ENCODE data around the gene MAP4. TPM values are rescaled to one million over a fixed set of nuclear protein-coding genes. Genes with fewer than 3 reads are reported as not detected.
A peak's percentile ranks its signal among the peaks of the same experiment; 100 is the strongest.

Gene MAP4
- polyA plus RNA-seq, 3 donors = 6.2 to 24.1 (median 18.4) TPM

DNA sequence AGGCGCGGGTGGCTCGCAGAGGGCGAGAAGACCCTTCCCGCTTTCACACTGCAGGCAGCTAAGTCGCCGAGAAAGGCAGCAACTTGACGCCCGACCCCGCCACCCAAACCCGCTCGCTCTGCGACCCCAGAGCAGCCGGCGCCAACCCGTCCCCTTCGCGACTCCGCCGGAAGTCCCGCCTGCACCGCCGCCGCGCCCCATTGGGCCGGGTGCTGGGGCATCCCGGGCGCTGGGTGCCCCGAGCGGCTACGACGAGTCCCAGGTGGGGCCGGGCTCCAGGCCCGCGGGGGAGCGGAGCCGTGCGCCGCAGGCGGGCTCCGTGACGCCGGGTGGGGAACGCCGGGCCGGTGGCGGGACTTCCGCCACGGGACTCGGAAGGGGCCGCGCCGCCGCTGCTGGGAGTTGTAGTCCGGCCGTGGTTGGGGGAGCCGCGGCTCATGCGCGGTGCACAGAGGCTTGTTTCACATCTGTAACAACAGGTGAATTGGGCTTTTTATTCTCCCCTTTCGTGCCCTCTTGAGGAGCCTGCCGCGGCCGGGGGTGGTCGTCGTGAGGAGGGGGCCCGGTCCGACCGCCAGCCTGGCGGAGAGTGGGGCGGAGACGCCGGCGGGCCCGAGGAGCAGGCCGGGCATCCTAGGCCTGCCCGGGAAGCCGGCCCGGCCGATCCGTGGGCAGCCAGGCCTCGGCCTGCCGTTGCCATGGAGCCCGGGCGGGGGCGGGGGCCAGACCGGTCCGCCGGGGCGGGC is 213.3 kb downstream of the MAP4 start, which contains the start of gene DHX30:
Gene DHX30, plus strand, starts transcription at position 405 of the 746 bp plus-strand sequence. CDS start 7,546 bp downstream, outside the sequence.
- peak; percentile 60 to 76 (median 69) for DNase-seq
- Histone ChIP-seq H3K4me2 (replicated peaks; ENCODE audit: extremely low read depth, low read length, poor library complexity, severe bottlenecking) (peak within 1 kb of the TSS; percentile 89), H2AFZ (ENCODE audit: insufficient read depth, low read depth, low read length, poor library complexity, severe bottlenecking) (peak within 1 kb of the TSS; percentile 97), H3K27me3 (ENCODE audit: control insufficient read depth in 2 of 2, insufficient read depth in 2 of 2, low read length in 2 of 2) (no peaks in the 10 kb centered on the region), H3K79me2 (ENCODE audit: insufficient read depth, low read length) (peaks cover 10% of the 10 kb centered on the region), H3K9me3 (replicated peaks in 1 of 2; ENCODE audit: control insufficient read depth in 1 of 2, insufficient read depth in 1 of 2, low read length in 2 of 2) (no peaks in the 10 kb centered on the region), H3K9ac (ENCODE audit: insufficient read depth, low read length, poor library complexity, severe bottlenecking) (peak within 1 kb of the TSS; percentile 86), H3K4me1 (ENCODE audit: control insufficient read depth in 1 of 2, insufficient read depth in 2 of 2, low read length in 2 of 2) (peaks cover 13 to 17% of the 10 kb centered on the region in 2 donors), H4K20me1 (ENCODE audit: insufficient read depth, low read length) (no peaks in the 10 kb centered on the region), H3K27ac (ENCODE audit: low read depth in 1 of 2, low read length in 2 of 2) (peak within 1 kb of the TSS; percentile 58 to 83), H3K36me3 (replicated peaks in 1 of 2; ENCODE audit: control insufficient read depth in 1 of 2, insufficient read depth in 2 of 2, low read length in 2 of 2) (peaks cover 10 to 13% of the 10 kb centered on the region in 2 donors), H3K4me3 (replicated peaks in 1 of 3; ENCODE audit: low read depth in 2 of 3, low read length in 3 of 3) (peak within 1 kb of the TSS; percentile 65 to 91 (median 87))
- Mint-ChIP-seq H3K27me3 (ENCODE audit: low read depth in 3 of 3) (peaks cover 0 to 4% (median 1%) of the 10 kb centered on the region in 3 donors), H3K36me3 (peaks cover 9 to 17% of the 10 kb centered on the region in 2 donors), H3K27ac (peak within 1 kb of the TSS; percentile 77 to 93 (median 87)), H3K4me1 (peaks cover 21% of the 10 kb centered on the region), H3K9me3 (no peaks in the 10 kb centered on the region), H3K4me3 (peak within 1 kb of the TSS; percentile 88 to 94)
- intact Hi-C loops (cut with micrococcal nuclease) = loop anchor here (5.0 kb wide), 2 partner anchors 281 to 291 kb away; partner anchors contain the start of gene ELP6 (in 1 of the 2)
- TF ChIP-seq, protein P1, sequence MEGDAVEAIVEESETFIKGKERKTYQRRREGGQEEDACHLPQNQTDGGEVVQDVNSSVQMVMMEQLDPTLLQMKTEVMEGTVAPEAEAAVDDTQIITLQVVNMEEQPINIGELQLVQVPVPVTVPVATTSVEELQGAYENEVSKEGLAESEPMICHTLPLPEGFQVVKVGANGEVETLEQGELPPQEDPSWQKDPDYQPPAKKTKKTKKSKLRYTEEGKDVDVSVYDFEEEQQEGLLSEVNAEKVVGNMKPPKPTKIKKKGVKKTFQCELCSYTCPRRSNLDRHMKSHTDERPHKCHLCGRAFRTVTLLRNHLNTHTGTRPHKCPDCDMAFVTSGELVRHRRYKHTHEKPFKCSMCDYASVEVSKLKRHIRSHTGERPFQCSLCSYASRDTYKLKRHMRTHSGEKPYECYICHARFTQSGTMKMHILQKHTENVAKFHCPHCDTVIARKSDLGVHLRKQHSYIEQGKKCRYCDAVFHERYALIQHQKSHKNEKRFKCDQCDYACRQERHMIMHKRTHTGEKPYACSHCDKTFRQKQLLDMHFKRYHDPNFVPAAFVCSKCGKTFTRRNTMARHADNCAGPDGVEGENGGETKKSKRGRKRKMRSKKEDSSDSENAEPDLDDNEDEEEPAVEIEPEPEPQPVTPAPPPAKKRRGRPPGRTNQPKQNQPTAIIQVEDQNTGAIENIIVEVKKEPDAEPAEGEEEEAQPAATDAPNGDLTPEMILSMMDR (IDR thresholded peaks at IDR 0.05) = no peak
- under 1% methylated on average over 88 of the region's 90 CpGs for WGBS (ENCODE audit: insufficient coverage)

Small RNA genes lying within 50 kb of the gene (small RNA-seq; reads per million reads assigned to genes)
- gene AC124916.2 (ENCODE audit: insufficient read length, low read depth) = not detected
- gene MIR1226 (ENCODE audit: insufficient read length, low read depth) = 42.3 reads per million, percentile 93 among the genes with 10 or more reads in this experiment
- not detected for gene RF00019 (ENCODE audit: insufficient read length, low read depth)
- gene RF02271 (ENCODE audit: insufficient read length, low read depth) = not detected

Other genes starting within 250 kb of the MAP4 start
- 10 to 100 TPM in 2 of 3 donors, 1 to 10 TPM in 1; 8.8 to 33.5 (median 20.5) TPM for gene SMARCC1, start 234.5 kb downstream of the MAP4 start, polyA plus RNA-seq
- gene DHX30, start 213.3 kb downstream of the MAP4 start, polyA plus RNA-seq = 10 to 100 TPM; 19.4 to 43.9 (median 20.1) TPM
- gene CDC25A, start 172.0 kb upstream of the MAP4 start, polyA plus RNA-seq = under 1 TPM in 2 of 3 donors, not detected in 1; 0.07 to 0.39 TPM
- 1 to 10 TPM; 2.1 to 5.1 (median 3.4) TPM for gene CAMP, start 207.1 kb upstream of the MAP4 start, polyA plus RNA-seq
- gene ZNF589, start 224.7 kb upstream of the MAP4 start, polyA plus RNA-seq = 10 to 100 TPM in 1 of 3 donors, 1 to 10 TPM in 2; 1.6 to 42.6 (median 1.6) TPM

Data from CD14-positive monocyte (primary cell).